ACC112 (cell line): ENCODE data around the gene DHRS12.
"Not testable (repeated sequence)": the region's sequence is repeated elsewhere in the genome, so short reads cannot be mapped to it uniquely, and the experiment has no call there.

Source experiments
- H2AFZ ChIP-seq: fragments of 200-600 bp; sonication (generic); one replicate; pipeline ENCODE4 v1.6.0; 2017; ENCODE audit warnings: antibody characterized with exemption, low read length; ENCODE audit not compliant: unreplicated experiment
- H3K27ac ChIP-seq: fragments of 200-600 bp; sonication (generic); 2 replicates; pipeline ENCODE4 v1.5.1; 2014; ENCODE audit warnings: low read depth, mild to moderate bottlenecking, antibody characterized with exemption, low read length, moderate library complexity
- H3K27me3 ChIP-seq: fragments of 200-600 bp; sonication (generic); 2 replicates; pipeline ENCODE4 v1.6.1; 2014; ENCODE audit warnings: mild to moderate bottlenecking, antibody characterized with exemption, low read length, moderate library complexity, mixed read lengths; ENCODE audit not compliant: insufficient read depth
- H3K36me3 ChIP-seq: fragments of 200-600 bp; sonication (generic); 2 replicates; pipeline ENCODE4 v1.6.1; 2016; ENCODE audit warnings: mild to moderate bottlenecking, antibody characterized with exemption, low read length, moderate library complexity, mixed read lengths; ENCODE audit not compliant: insufficient read depth
- H3K4me1 ChIP-seq: fragments of 200-600 bp; sonication (generic); one replicate; pipeline ENCODE4 v1.6.1; 2016; ENCODE audit warnings: low read length, mixed read lengths; ENCODE audit not compliant: insufficient read depth, unreplicated experiment, control insufficient read depth
- H3K4me3 ChIP-seq: fragments of 200-600 bp; sonication (generic); 2 replicates; pipeline ENCODE4 v1.5.1; 2014; ENCODE audit warnings: mild to moderate bottlenecking, low read depth, low read length
- H3K79me2 ChIP-seq: fragments of 200-600 bp; sonication (generic); one replicate; pipeline ENCODE4 v1.6.0; 2016; ENCODE audit warnings: low read length; ENCODE audit not compliant: control insufficient read depth, unreplicated experiment, insufficient read depth

DHRS12 gene

DNA sequence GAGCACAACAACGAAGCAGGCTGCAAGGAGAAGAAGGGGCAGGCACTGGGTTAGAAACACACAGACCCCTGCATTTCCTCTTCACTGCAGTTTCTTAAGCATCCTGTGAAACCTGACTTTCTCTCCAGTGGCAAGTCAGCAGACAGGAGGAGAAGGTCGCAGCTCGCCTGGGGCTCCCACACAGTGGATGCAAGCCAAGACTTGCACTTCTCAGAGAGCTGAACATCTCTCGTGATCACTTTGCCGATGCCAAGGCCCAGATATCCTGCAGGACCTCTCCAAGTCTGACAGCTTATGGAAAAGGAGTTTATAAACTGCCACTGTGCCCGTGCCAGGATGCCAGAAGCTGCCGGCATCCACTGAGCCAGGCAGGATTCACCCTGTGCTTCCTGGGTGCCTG lies 22.6 kb upstream of the DHRS12 start:
- no peaks in the 10 kb centered on the region for H3K36me3 ChIP-seq
- H3K79me2 ChIP-seq, result no peaks in the 10 kb centered on the region
- H2AFZ ChIP-seq, result no peak overlapping the region
- no peak overlapping the region for H3K4me3 ChIP-seq
- H3K27ac ChIP-seq, result no peak overlapping the region
- H3K27me3 ChIP-seq, result peaks cover 48% of the 10 kb centered on the region
- peaks cover 4% of the 10 kb centered on the region for H3K4me1 ChIP-seq

DNA sequence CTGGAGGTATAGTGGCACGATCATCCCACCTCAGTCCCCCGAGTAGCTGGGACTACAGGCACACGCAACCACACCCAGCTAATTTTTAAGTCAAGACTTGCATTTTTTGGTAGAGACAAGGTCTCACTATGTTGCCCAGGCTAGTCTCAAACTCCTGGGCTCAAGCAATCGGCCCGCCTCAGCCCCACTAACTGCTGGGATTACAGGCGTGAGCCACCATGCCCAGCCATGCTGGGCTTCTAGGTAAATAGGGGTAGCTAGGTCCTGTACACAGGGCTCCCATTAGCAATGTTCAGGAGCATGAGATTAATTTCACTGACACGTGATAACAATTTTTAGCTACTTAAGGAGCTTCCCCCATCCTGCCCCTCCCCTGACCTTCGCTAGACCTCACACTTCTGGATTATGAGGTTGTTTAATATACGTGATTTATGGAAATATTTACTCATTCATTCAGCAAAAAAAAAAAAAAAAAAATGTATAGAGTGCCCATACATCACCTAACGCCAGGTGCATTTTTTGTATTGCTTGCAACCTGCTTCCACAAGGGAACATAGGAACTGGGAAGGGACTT lies 21.8 kb upstream of the DHRS12 start:
- H3K27ac ChIP-seq, result no peak overlapping the region
- no peaks in the 10 kb centered on the region for H3K36me3 ChIP-seq
- H3K4me1 ChIP-seq, result peaks cover 4% of the 10 kb centered on the region
- no peak overlapping the region for H2AFZ ChIP-seq
- H3K79me2 ChIP-seq, result no peaks in the 10 kb centered on the region
- no peak overlapping the region for H3K4me3 ChIP-seq
- H3K27me3 ChIP-seq, result peaks cover 53% of the 10 kb centered on the region

DNA sequence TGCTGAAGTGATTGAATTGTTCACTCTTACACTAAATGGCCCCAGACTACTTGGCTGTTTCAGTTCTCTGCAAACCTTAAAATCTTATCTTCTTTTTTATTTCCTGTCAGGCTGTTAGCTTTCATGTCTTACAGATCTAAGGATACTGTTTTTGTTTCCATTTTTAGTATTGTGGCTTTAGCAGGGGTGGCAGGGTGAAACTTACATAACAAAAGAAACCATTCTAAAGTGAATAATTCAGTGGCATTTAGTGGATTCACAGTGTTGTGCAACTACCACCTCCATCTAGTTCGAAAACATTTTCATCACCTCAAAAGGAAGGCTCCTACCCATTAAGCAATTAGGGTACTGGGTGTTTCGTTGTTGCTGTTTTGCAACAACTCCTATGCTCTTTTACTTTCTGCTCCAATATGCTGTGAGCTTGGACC lies 21.2 kb upstream of the DHRS12 start:
- Histone ChIP-seq H2AFZ (no peak overlapping the region), H3K4me3 (no peak overlapping the region), H3K4me1 (peaks cover 4% of the 10 kb centered on the region), H3K36me3 (no peaks in the 10 kb centered on the region), H3K27me3 (peaks cover 56% of the 10 kb centered on the region), H3K27ac (no peak overlapping the region), H3K79me2 (no peaks in the 10 kb centered on the region)

DNA sequence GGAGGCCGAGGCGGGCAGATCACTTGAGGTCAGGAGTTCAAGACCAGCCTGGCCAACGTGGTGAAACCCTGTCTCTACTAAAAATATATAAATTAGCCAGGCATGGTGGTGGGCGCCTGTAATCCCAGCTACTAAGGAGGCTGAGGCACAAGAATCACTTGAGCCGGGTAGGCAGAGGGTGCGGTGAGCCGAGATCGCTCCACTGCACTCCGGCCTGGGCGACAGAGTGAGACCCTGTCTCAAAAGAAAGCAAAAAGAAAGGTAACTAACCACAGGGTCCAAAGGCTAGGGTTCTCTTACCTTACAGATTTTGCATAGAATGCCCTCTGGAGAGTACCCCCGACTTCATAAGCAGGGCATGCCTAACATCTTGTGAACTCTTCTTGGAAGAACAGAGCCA lies 20.7 kb upstream of the DHRS12 start:
- H2AFZ ChIP-seq, H3K36me3 ChIP-seq, H3K4me1 ChIP-seq, H3K27ac ChIP-seq, H3K4me3 ChIP-seq, H3K79me2 ChIP-seq: not testable (repeated sequence)
- peaks cover 54% of the 10 kb centered on the region for H3K27me3 ChIP-seq

DNA sequence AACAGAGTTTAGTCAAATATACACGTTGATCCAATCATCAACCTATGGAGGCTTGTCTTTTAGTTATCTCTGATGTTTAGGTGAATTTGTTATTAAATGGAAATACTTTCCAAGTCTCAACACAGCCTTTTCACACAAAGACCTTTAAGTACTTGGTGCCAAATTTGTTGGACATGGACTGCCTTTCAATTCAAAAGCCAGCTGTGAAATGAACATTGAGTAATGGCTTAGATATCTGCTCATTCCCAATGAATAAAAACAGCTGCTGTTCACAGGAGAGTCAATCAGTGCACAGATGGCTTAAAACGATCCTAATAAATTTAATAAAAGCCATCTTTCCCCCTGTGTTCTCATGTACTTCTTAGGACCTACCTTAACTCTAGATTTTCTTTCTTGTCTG lies 19.9 kb upstream of the DHRS12 start:
- no peaks in the 10 kb centered on the region for H3K36me3 ChIP-seq
- no peak overlapping the region for H3K27ac ChIP-seq
- H2AFZ ChIP-seq, result no peak overlapping the region
- no peaks in the 10 kb centered on the region for H3K79me2 ChIP-seq
- peaks cover 47% of the 10 kb centered on the region for H3K27me3 ChIP-seq
- no peak overlapping the region for H3K4me3 ChIP-seq
- H3K4me1 ChIP-seq, result peaks cover 10% of the 10 kb centered on the region

DNA sequence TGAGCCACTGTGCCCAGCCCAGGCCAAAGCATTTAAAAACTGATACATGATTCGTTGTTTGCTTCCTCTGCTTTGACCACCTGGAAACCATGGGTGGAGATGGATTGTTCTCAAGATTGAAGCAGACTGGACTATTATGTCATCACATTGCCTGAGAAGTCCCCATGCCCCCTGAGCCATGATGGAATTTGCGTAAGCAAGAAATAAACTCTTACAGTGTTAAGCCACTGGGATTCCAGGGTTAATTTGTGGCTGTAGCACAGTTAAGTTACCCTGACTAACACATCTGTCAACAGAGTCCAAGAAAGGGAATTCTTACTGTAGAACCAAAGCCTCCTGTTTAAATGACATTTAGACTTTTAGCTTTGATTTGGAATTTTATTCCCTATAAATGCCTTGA lies 19.4 kb upstream of the DHRS12 start:
- H3K4me3 ChIP-seq, result no peak overlapping the region
- H3K27ac ChIP-seq, result no peak overlapping the region
- peaks cover 13% of the 10 kb centered on the region for H3K4me1 ChIP-seq
- no peak overlapping the region for H2AFZ ChIP-seq
- H3K27me3 ChIP-seq, result peaks cover 42% of the 10 kb centered on the region
- H3K79me2 ChIP-seq, result no peaks in the 10 kb centered on the region
- no peaks in the 10 kb centered on the region for H3K36me3 ChIP-seq

DNA sequence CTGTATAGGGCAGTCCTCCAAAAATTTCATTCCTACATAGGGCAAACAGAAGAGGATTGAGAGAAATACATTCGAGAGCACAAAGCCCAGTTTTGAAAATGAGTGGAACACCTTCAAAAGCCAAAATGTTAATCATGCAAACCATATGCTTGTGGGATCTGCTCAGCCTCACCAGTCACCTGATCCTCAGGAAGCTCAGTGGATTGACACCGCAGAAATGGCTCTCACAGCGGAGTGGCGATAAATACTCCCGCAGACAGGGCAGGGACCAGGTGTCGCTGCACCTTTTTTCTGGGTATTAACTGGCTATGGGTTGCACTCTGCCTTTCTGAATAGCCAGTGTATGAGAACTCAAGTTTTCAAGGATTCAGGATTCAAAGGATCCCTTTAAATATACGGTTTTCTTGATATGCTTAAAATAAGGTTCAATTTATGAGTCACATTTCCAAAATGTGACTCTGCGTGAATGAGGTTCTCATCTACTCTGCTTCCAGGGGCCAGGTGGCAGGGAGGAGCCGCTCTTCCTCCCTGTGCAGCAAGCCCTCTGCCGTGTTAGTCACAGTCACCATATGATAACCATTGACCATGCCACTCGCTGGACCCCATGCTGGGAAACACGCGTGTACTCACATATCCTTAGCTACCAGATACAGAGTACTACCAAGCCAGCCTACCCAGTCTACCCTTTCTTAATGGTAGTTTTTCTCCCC lies 18.3 kb upstream of the DHRS12 start:
- no peak overlapping the region for H3K27ac ChIP-seq
- H3K4me3 ChIP-seq, result no peak overlapping the region
- H2AFZ ChIP-seq, result no peak overlapping the region
- peaks cover 13% of the 10 kb centered on the region for H3K4me1 ChIP-seq
- H3K27me3 ChIP-seq, result peaks cover 38% of the 10 kb centered on the region
- H3K36me3 ChIP-seq, result no peaks in the 10 kb centered on the region
- H3K79me2 ChIP-seq, result no peaks in the 10 kb centered on the region

DNA sequence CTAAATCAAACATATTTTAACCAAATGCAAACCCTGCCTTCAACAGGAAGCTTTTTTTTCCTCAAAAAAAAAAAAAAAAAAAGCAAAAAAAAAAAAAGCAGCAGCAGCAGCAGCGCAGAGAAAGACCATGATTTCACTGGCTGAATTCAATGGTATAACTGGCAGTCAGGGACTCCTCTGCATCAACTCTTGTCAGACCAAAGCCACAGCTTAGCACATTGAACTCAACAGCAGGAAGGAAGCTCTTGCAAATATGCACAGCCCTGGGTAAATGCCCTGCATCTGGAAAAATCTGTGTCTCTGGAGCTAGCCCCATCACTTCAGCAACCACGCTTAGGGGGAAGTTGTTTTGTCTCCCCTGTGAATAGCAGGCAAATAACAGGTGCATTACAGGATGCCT lies 17.6 kb upstream of the DHRS12 start:
- Histone ChIP-seq H3K4me3 (no peak overlapping the region), H3K27me3 (peaks cover 36% of the 10 kb centered on the region), H3K4me1 (peaks cover 13% of the 10 kb centered on the region), H2AFZ (no peak overlapping the region), H3K36me3 (no peaks in the 10 kb centered on the region), H3K27ac (no peak overlapping the region), H3K79me2 (no peaks in the 10 kb centered on the region)

DNA sequence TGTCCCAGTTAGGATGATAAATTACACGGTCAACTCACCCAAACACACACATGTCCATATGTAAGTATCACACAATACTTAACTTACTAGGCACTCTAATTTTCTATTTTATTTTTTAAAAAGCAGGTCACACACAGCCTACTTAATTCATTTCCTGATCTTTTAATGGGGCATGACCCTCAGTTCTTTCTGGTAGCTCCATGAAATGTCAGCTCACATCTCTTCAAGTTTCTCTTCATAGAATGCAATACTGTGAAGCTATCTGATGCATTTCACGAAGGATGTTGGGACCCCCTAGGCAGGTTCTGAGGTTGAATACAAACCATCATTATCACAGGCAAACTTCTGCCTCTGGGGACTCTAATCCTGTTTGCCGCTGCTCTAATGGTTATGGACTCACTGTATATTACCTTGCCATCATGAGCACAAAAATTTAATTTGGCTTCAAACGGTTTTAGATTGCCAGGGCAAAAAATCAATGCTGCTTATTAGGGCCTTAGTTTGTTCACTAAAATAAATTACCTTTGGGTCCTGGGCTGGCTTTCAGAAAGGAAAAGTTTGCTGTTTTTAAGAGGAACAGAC lies 16.1 kb upstream of the DHRS12 start:
- H3K79me2 ChIP-seq, result no peaks in the 10 kb centered on the region
- H3K27ac ChIP-seq, result no peak overlapping the region
- peaks cover 16% of the 10 kb centered on the region for H3K4me1 ChIP-seq
- H2AFZ ChIP-seq, result no peak overlapping the region
- peaks cover 44% of the 10 kb centered on the region for H3K27me3 ChIP-seq
- no peak overlapping the region for H3K4me3 ChIP-seq
- no peaks in the 10 kb centered on the region for H3K36me3 ChIP-seq

DNA sequence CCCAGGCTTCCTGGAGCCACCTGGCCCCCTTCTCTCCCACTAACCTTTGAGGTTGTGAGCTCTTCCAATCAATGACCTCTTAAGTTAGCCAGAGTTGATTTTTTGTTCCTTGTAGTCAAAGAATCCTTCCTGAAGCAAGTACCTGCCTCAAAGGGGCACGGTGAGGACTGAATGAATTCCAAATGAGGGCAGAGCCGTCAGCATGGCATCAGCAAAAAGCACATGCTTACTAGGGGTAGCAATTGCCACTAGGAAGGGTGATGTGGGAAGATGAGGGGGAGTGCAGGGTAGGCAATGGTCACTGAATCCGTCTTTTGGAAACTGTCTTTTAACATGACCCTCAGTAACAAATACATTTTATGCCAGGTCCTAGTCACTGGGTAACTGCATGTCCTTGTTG lies 15.6 kb upstream of the DHRS12 start:
- Histone ChIP-seq H3K4me1 (peaks cover 12% of the 10 kb centered on the region), H3K27me3 (peaks cover 44% of the 10 kb centered on the region), H2AFZ (no peak overlapping the region), H3K79me2 (no peaks in the 10 kb centered on the region), H3K36me3 (no peaks in the 10 kb centered on the region), H3K4me3 (no peak overlapping the region), H3K27ac (no peak overlapping the region)
